ENCODE data around the gene ILDR1. TPM values are rescaled to one million over a fixed set of nuclear protein-coding genes. Genes with fewer than 3 reads are reported as not detected.

Gene ILDR1
- total RNA-seq, 1 experiment from 2014 or later = 2.3 TPM

GRCh38 chr3:121975702-121976302 is 46.2 kb downstream of the ILDR1 start:
- POLR2A ChIA-PET = no interaction called here
- H3K9me3 Mint-ChIP-seq = peaks cover 67% of the 10 kb centered on the region

GRCh38 chr3:121974601-121975111 is 47.4 kb downstream of the ILDR1 start:
- POLR2A ChIA-PET = no interaction called here
- H3K4me1 Mint-ChIP-seq = peaks cover 11% of the 10 kb centered on the region
- no peak for ATAC-seq
- H3K9me3 Mint-ChIP-seq = peaks cover 74% of the 10 kb centered on the region
- H3K27ac Mint-ChIP-seq = no peak overlapping the region
- no peaks in the 10 kb centered on the region for H3K27me3 Mint-ChIP-seq (ENCODE audit: low read depth)
- peaks cover 34% of the 10 kb centered on the region for H3K36me3 Mint-ChIP-seq
- no peak for DNase-seq (ENCODE audit: low spot score)
- H3K4me3 Mint-ChIP-seq = no peak overlapping the region
- TF ChIP-seq ZNF138 (CRISPR knock-in tag; conservative IDR thresholded peaks at IDR 0.05) (no peak), IRF2 (CRISPR knock-in tag; IDR thresholded peaks at IDR 0.05; ENCODE audit: borderline replicate concordance, low read depth) (no peak), ZMAT4 (CRISPR knock-in tag; IDR thresholded peaks at IDR 0.05) (no peak), ERG (CRISPR knock-in tag; IDR thresholded peaks at IDR 0.05) (no peak), NFYB (CRISPR knock-in tag; conservative IDR thresholded peaks at IDR 0.05; ENCODE audit: low read depth) (no peak)
- CTCF ChIA-PET = no interaction called here

More at GRCh38 chr3:121975702-121976302, 46.2 kb downstream of the ILDR1 start:
- no peak overlapping the region for H3K27ac Mint-ChIP-seq
- H3K27me3 Mint-ChIP-seq (ENCODE audit: low read depth) = no peaks in the 10 kb centered on the region
- H3K4me3 Mint-ChIP-seq = no peak overlapping the region
- no peak for TF ChIP-seq ZNF416 (CRISPR knock-in tag; IDR thresholded peaks at IDR 0.05)
- TF ChIP-seq ZSCAN18 (CRISPR knock-in tag; IDR thresholded peaks at IDR 0.05) = no peak
- TF ChIP-seq IRF2 (CRISPR knock-in tag; IDR thresholded peaks at IDR 0.05; ENCODE audit: borderline replicate concordance, low read depth) = no peak
- TF ChIP-seq FOXP4 (CRISPR knock-in tag; IDR thresholded peaks at IDR 0.05) = no peak
- TF ChIP-seq ZNF396 (CRISPR knock-in tag; IDR thresholded peaks at IDR 0.05; ENCODE audit: borderline replicate concordance) = no peak
- TF ChIP-seq NR3C1 (CRISPR knock-in tag; conservative IDR thresholded peaks at IDR 0.05; ENCODE audit: low read depth) = no peak
- no peak for TF ChIP-seq HMGA2 (CRISPR knock-in tag; IDR thresholded peaks at IDR 0.05)
- no peak for DNase-seq (ENCODE audit: low spot score)
- CTCF ChIA-PET = no interaction called here
- no peak for ATAC-seq
- peaks cover 29% of the 10 kb centered on the region for H3K36me3 Mint-ChIP-seq
- H3K4me1 Mint-ChIP-seq = peaks cover 11% of the 10 kb centered on the region

- DNase-seq (ENCODE audit: low spot score) (no peak), ATAC-seq (no peak)
- no peak overlapping the region for H3K27ac Mint-ChIP-seq
- peaks cover 66% of the 10 kb centered on the region for H3K9me3 Mint-ChIP-seq
- no peak overlapping the region for H3K4me3 Mint-ChIP-seq
- no peaks in the 10 kb centered on the region for H3K27me3 Mint-ChIP-seq (ENCODE audit: low read depth)
- ChIA-PET CTCF (no interaction called here), POLR2A (no interaction called here)
- no peak for TF ChIP-seq STAT6 (CRISPR knock-in tag; conservative IDR thresholded peaks at IDR 0.05; ENCODE audit: low read depth)
- peaks cover 11% of the 10 kb centered on the region for H3K4me1 Mint-ChIP-seq
- peaks cover 28% of the 10 kb centered on the region for H3K36me3 Mint-ChIP-seq
Observed at GRCh38 chr3:121970047-121970446, 52.0 kb downstream of the ILDR1 start.

Data from WTC11 (cell line).